SK-N-SH (cell line): ENCODE measurements around the gene SIAH3. TPM values are rescaled to one million over a fixed set of nuclear protein-coding genes. Genes with fewer than 3 reads are reported as not detected.

ENCODE experiments used
- CTCF ChIA-PET: fragments of 300-600, 350-600 bp; formaldehyde crosslinking; extraction: SDS; loops from one replicate; lab custom pipeline; 2021; lab: Yijun Ruan, JAX
- POLR2A ChIA-PET: fragments of 350-600 bp; sonication (Branson Sonifier 250); formaldehyde crosslinking; extraction: SDS; loops from one replicate; lab custom pipeline; 2020; ENCODE audit warnings: antibody characterized with exemption, inconsistent platforms; lab: Yijun Ruan, JAX
- DNase-seq: peaks from one replicate; pipeline ENCODE4 v3.0.0; 2012
- H2AFZ ChIP-seq: fragments of 200-600 bp; sonication (generic); 2 replicates; pipeline ENCODE4 v1.8.1; 2016; ENCODE audit warnings: antibody characterized with exemption, mild to moderate bottlenecking, low read depth
- H3F3A ChIP-seq: fragments of 200-600 bp; sonication (generic); replicated peaks from 2 replicates; pipeline ENCODE3; 2016; ENCODE audit warnings: antibody characterized with exemption, mild to moderate bottlenecking; ENCODE audit not compliant: insufficient read depth
- H3K27ac ChIP-seq, 2 experiments: fragments of 200-500 bp in 1 of 2; fragments of 200-600 bp in 1 of 2; sonication (Bioruptor generic) in 1 of 2; sonication (generic), shearing (Covaris generic) in 1 of 2; 2 replicates each; pipeline versions ENCODE4 v1.5.1 to v1.6.1; 2014 to 2016; ENCODE audit warnings: low read depth in 2 of 2, inconsistent platforms in 1 of 2, low read length in 1 of 2, mild to moderate bottlenecking in 1 of 2, mixed read lengths in 1 of 2
- H3K27me3 ChIP-seq: fragments of 200-600 bp; sonication (generic), shearing (Covaris generic); 2 replicates; pipeline ENCODE4 v1.6.1; 2016; ENCODE audit warnings: mixed run types; ENCODE audit not compliant: insufficient read depth
- H3K36me3 ChIP-seq, 2 experiments: fragments of 200-500 bp in 1 of 2; fragments of 200-600 bp in 1 of 2; sonication (Bioruptor generic) in 1 of 2; sonication (generic) in 1 of 2; replicated peaks in 1 of 2; 2 replicates each; pipeline versions ENCODE3 to v1.5.1; 2014 to 2016; ENCODE audit warnings: low read length in 1 of 2, mild to moderate bottlenecking in 1 of 2; ENCODE audit not compliant: insufficient read depth in 2 of 2, control insufficient read depth in 1 of 2
- H3K4me1 ChIP-seq, 2 experiments: fragments of 200-500 bp in 1 of 2; fragments of 200-600 bp in 1 of 2; sonication (Bioruptor generic) in 1 of 2; sonication (generic), shearing (Covaris generic) in 1 of 2; 2 replicates each; pipeline versions ENCODE4 v1.5.1 to v1.6.1; 2014 to 2016; ENCODE audit warnings: low read depth in 1 of 2, low read length in 1 of 2, mixed run types in 1 of 2; ENCODE audit not compliant: insufficient read depth in 2 of 2, control insufficient read depth in 1 of 2
- H3K4me2 ChIP-seq: fragments of 200-600 bp; sonication (generic), shearing (Covaris generic); 2 replicates; pipeline ENCODE4 v1.6.1; 2017; ENCODE audit warnings: mixed run types
- H3K4me3 ChIP-seq, 2 experiments: fragments of 200-500 bp in 1 of 2; fragments of 200-600 bp in 1 of 2; sonication (Bioruptor generic) in 1 of 2; sonication (generic), shearing (Covaris generic) in 1 of 2; 2 replicates each; pipeline versions ENCODE4 v1.5.1 to v1.8.1; 2014 to 2016; ENCODE audit warnings: low read depth in 2 of 2, inconsistent platforms in 1 of 2, low read length in 1 of 2, mild to moderate bottlenecking in 1 of 2, mixed read lengths in 1 of 2, moderate library complexity in 1 of 2
- H3K79me2 ChIP-seq: fragments of 200-600 bp; sonication (generic); 2 replicates; pipeline ENCODE4 v1.8.1; 2017; ENCODE audit warnings: mild to moderate bottlenecking; ENCODE audit not compliant: insufficient read depth
- H3K9ac ChIP-seq: fragments of 200-600 bp; sonication (generic); 2 replicates; pipeline ENCODE4 v1.6.1; 2017; ENCODE audit warnings: mixed run types
- H3K9me2 ChIP-seq: fragments of 200-600 bp; sonication (generic); 2 replicates; pipeline ENCODE4 v1.6.1; 2017; ENCODE audit warnings: mixed run types
- H3K9me3 ChIP-seq: fragments of 200-600 bp; sonication (generic); 2 replicates; pipeline ENCODE4 v1.6.1; 2017; ENCODE audit warnings: mixed run types, mild to moderate bottlenecking, moderate library complexity
- H4K20me1 ChIP-seq: fragments of 200-600 bp; sonication (generic); 2 replicates; pipeline ENCODE4 v1.6.1; 2017; ENCODE audit warnings: mild to moderate bottlenecking, mixed run types; ENCODE audit not compliant: insufficient read depth
- EP300 ChIP-seq, 2 experiments: IDR thresholded peaks; 2 replicates each; pipeline versions ENCODE4 v1.4.0 to v1.6.1; 2012; ENCODE audit warnings: borderline replicate concordance in 1 of 2, low read depth in 1 of 2, low read length in 1 of 2
- EZH2phosphoT487 ChIP-seq: fragments of 200-600 bp; sonication (generic); IDR thresholded peaks from 2 replicates; pipeline ENCODE4 v1.6.1; 2017; ENCODE audit warnings: low read depth, mixed run types, mild to moderate bottlenecking, antibody characterized with exemption, moderate library complexity, borderline replicate concordance
- FOXJ3 ChIP-seq: sonication (generic); formaldehyde crosslinking; IDR thresholded peaks from 2 replicates; pipeline ENCODE4 v1.5.1; 2020; ENCODE audit warnings: mild to moderate bottlenecking, missing genetic modification reagents
- FOXM1 ChIP-seq: IDR thresholded peaks from 2 replicates; pipeline ENCODE4 v1.4.0; 2012; ENCODE audit warnings: low read depth, mild to moderate bottlenecking
- GATA2 ChIP-seq: sonication (generic); formaldehyde crosslinking; IDR thresholded peaks from 2 replicates; pipeline ENCODE4 v1.5.0; 2020; ENCODE audit warnings: mild to moderate bottlenecking, missing genetic modification reagents
- IRF3 ChIP-seq: fragments of 150-350 bp; IDR thresholded peaks from 2 replicates; pipeline ENCODE4 v1.6.1; 2016; ENCODE audit warnings: mild to moderate bottlenecking, low read depth, low read length
- JUND ChIP-seq: IDR thresholded peaks from 2 replicates; pipeline ENCODE4 v1.4.0; 2012
- MXI1 ChIP-seq: IDR thresholded peaks from 2 replicates; pipeline ENCODE4 v1.6.1; 2012; ENCODE audit warnings: mild to moderate bottlenecking, low read depth, low read length, improper control_type of control experiment
- NRF1 ChIP-seq: IDR thresholded peaks from 2 replicates; pipeline ENCODE4 v1.6.1; 2012; ENCODE audit warnings: low read depth, mild to moderate bottlenecking, low read length
- PBX3 ChIP-seq: IDR thresholded peaks from 2 replicates; pipeline ENCODE4; 2012
- RAD21 ChIP-seq: IDR thresholded peaks from 2 replicates; pipeline ENCODE4 v1.6.1; 2012; ENCODE audit warnings: mild to moderate bottlenecking, low read length
- RCOR1 ChIP-seq: fragments of 150-350 bp; IDR thresholded peaks from 2 replicates; pipeline ENCODE4 v1.6.1; 2017; ENCODE audit warnings: antibody characterized with exemption, low read length
- SIN3A ChIP-seq: IDR thresholded peaks from 2 replicates; pipeline ENCODE4 v1.6.1; 2012; ENCODE audit warnings: low read depth, mild to moderate bottlenecking, low read length, moderate library complexity, borderline replicate concordance
- SMC3 ChIP-seq: IDR thresholded peaks from 2 replicates; pipeline ENCODE4 v1.6.1; 2012; ENCODE audit warnings: low read depth, low read length, improper control_type of control experiment
- TAF1 ChIP-seq: IDR thresholded peaks from 2 replicates; pipeline ENCODE4 v1.6.1; 2012; ENCODE audit warnings: low read depth, mild to moderate bottlenecking, low read length, moderate library complexity, borderline replicate concordance
- TEAD4 ChIP-seq: IDR thresholded peaks from 2 replicates; pipeline ENCODE4 v1.4.0; 2012; ENCODE audit warnings: mild to moderate bottlenecking, borderline replicate concordance; ENCODE audit not compliant: insufficient read depth
- YY1 ChIP-seq: IDR thresholded peaks from 2 replicates; pipeline ENCODE4 v1.4.0; 2012; ENCODE audit warnings: low read depth, mild to moderate bottlenecking
- ZBTB33 ChIP-seq: IDR thresholded peaks from 2 replicates; pipeline ENCODE4 v1.4.0; 2012; ENCODE audit warnings: low read depth, borderline replicate concordance
- WGBS: methylation state at CpG from one replicate; pipeline ENCODE4 v1.1.6; 2017; ENCODE audit warnings: low lambda C conversion rate; 5-methylcytosine and 5-hydroxymethylcytosine counted together
- polyA plus RNA-seq, 3 experiments: library from polyadenylated mRNA; depleted of rRNA; stranded (reverse); fragments of >200 nt; gene quantifications; 2 replicates each; pipeline ENCODE4 v1.2.3, GENCODE V29; 2012
- TF ChIP-seq, protein P1 (sequence below): IDR thresholded peaks from 2 replicates; pipeline ENCODE4 v1.4.0; 2012; ENCODE audit warnings: low read depth
- TF ChIP-seq, protein P2 (sequence below): fragments of 150-350 bp; IDR thresholded peaks from 2 replicates; pipeline ENCODE4 v1.6.1; 2017; ENCODE audit warnings: antibody characterized with exemption, low read length, low read depth, borderline replicate concordance

The SIAH3 gene
- polyA plus RNA-seq, 1 of the 3 experiments (the other 2 are of a cell fraction), result 0.08 TPM

- Histone ChIP-seq H3K9me2 (no peaks in the 10 kb centered on the region), H3K4me2 (no peak overlapping the region), H3K4me3 (no peak overlapping the region), H3K9ac (no peak overlapping the region), H3K9me3 (no peaks in the 10 kb centered on the region), H3K4me1 (peaks cover 0 to 2% of the 10 kb centered on the region in 2 experiments; a peak in 3 of 4 replicates), H3K36me3 (no peaks in the 10 kb centered on the region), H3F3A (no peaks in the 10 kb centered on the region), H3K79me2 (no peaks in the 10 kb centered on the region), H4K20me1 (no peaks in the 10 kb centered on the region), H3K27ac (no peak overlapping the region), H2AFZ (no peak overlapping the region), H3K27me3 (no peaks in the 10 kb centered on the region)
- TF ChIP-seq TEAD4 (no peak), FOXM1 (no peak), RAD21 (no peak), EZH2phosphoT487 (no peak), YY1 (no peak), NRF1 (no peak), SIN3A (no peak), ZBTB33 (no peak), TAF1 (no peak), GATA2 (CRISPR knock-in tag) (no peak), PBX3 (no peak), IRF3 (no peak), SMC3 (no peak), MXI1 (no peak), RCOR1 (no peak), EP300 (IDR thresholded peaks at IDR 0.05; ENCODE audit: borderline replicate concordance in 1 of 2, low read depth in 1 of 2, low read length in 1 of 2) (no peak), FOXJ3 (CRISPR knock-in tag) (no peak), JUND (no peak)
- TF ChIP-seq, protein P1, sequence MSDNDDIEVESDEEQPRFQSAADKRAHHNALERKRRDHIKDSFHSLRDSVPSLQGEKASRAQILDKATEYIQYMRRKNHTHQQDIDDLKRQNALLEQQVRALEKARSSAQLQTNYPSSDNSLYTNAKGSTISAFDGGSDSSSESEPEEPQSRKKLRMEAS, result no peak
- TF ChIP-seq, protein P2, sequence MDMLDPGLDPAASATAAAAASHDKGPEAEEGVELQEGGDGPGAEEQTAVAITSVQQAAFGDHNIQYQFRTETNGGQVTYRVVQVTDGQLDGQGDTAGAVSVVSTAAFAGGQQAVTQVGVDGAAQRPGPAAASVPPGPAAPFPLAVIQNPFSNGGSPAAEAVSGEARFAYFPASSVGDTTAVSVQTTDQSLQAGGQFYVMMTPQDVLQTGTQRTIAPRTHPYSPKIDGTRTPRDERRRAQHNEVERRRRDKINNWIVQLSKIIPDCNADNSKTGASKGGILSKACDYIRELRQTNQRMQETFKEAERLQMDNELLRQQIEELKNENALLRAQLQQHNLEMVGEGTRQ, result no peak
- DNase-seq, result no peak
- WGBS, result 32% methylated on average over 4 of the region's 4 CpGs
- CTCF ChIA-PET, result interaction anchor here (1.3 kb wide), 1 partner anchor 9 kb away, joined by 3 read pairs; no protein-coding TSS in a partner anchor
- POLR2A ChIA-PET, result no interaction called here
Measured at GRCh38 chr13:45765464-45765863, 86.1 kb downstream of the SIAH3 start.
